SH-SY5Y (cell line): ENCODE results near the gene COL27A1.

Source experiments
- GATA2 ChIP-seq: IDR thresholded peaks from 2 replicates; pipeline ENCODE4 v1.6.1; 2011; ENCODE audit warnings: mild to moderate bottlenecking, low read depth, low read length
- GATA3 ChIP-seq: IDR thresholded peaks from 2 replicates; pipeline ENCODE4 v1.6.1; 2011; ENCODE audit warnings: low read depth, mild to moderate bottlenecking, low read length, moderate library complexity

DNA sequence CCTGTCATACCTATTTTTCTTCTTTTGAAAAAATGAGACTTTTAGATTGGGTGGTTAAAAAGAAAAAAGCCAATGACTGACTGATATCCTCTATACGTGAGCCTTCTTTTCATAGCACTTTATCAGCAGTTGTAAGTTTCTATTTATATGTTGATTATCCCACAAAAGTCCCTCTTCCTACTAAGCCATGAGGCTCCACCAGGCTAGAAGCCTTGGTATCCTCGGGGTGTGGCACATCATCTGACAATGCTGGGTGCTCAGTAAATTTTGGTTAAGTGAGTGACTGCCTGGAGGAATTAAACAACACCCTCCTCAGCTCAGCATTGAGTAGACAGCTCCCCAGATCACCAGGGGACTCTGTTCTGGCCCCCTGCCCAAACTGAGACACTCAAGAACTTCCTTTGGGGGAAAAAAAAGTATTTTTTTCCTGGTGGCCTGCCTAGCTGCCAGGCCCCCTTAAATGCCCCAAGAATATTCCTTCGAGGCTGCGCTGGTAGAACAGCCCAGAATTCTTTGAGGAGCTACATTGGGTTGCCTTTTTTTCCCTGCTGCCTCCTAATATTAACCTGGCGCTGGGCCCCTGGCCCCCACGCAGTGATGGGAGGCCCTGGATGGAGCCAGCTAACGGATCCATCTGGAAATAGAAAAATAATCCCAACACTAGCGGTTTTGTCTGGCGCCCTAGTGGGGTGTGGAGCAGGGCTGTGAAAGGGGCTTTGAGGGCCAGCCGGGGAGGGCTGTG, 23.4 kb upstream of the COL27A1 start:
- TF ChIP-seq GATA2, result no peak
- no peak for TF ChIP-seq GATA3
